Osteocyte (in vitro differentiated cells): Measurements from ENCODE around the gene HNRNPF. TPM values are rescaled to one million over a fixed set of nuclear protein-coding genes. Genes with fewer than 3 reads are reported as not detected.

ENCODE experiments used
- DNase-seq: peaks from one replicate; pipeline ENCODE4 v3.0.0; 2021; ENCODE audit warnings: mixed read lengths; ENCODE audit not compliant: unreplicated experiment; ENCODE audit errors: extremely low spot score
- H3K27ac Mint-ChIP-seq: one replicate; pipeline ENCODE4 v1.8.0; 2021; ENCODE audit warnings: mild to moderate bottlenecking, mixed read lengths; ENCODE audit not compliant: unreplicated experiment
- H3K27me3 Mint-ChIP-seq: one replicate; pipeline ENCODE4 v1.8.0; 2021; ENCODE audit warnings: mixed read lengths; ENCODE audit not compliant: unreplicated experiment
- H3K36me3 Mint-ChIP-seq: one replicate; pipeline ENCODE4 v1.8.0; 2021; ENCODE audit warnings: mixed read lengths; ENCODE audit not compliant: unreplicated experiment
- H3K4me1 Mint-ChIP-seq: one replicate; pipeline ENCODE4 v1.8.0; 2021; ENCODE audit warnings: mixed read lengths; ENCODE audit not compliant: unreplicated experiment
- H3K4me3 Mint-ChIP-seq: one replicate; pipeline ENCODE4 v1.8.0; 2021; ENCODE audit warnings: mild to moderate bottlenecking, moderate library complexity, mixed read lengths; ENCODE audit not compliant: unreplicated experiment
- H3K9me3 Mint-ChIP-seq: one replicate; pipeline ENCODE4 v1.8.0; 2021; ENCODE audit warnings: mixed read lengths; ENCODE audit not compliant: unreplicated experiment
- total RNA-seq: library from RNA; stranded (reverse); gene quantifications from 2 replicates; pipeline ENCODE4 v1.2.1, GENCODE V29; 2021
- TF ChIP-seq, protein P1 (sequence below): fragments of 200-600 bp; sonication (generic); IDR thresholded peaks from 2 replicates; pipeline ENCODE4 v1.5.0; 2021; ENCODE audit warnings: antibody characterized with exemption, mild to moderate bottlenecking, moderate library complexity

HNRNPF gene
- total RNA-seq, 1 donor from 2014 or later: 189 TPM

DNA sequence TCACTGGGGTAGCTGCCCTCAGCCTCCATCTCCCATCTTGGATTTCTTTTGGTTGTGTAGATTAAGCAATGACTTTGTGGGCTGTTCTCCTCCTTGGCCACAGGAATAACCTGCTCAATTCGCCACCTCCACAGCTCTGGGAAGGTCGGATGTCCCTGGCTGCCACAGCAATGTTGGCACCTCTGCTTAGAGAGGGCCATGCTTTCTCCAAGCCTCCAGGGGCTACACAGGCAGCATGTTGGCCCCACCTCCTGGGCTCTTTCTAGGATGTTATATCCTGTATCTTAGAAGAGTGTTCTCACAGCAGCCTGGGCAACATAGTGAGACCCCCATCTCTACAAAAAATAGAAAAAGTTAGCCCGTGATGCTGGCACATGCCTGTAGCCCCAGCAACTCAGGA, 72.9 kb downstream of the HNRNPF start:
- H3K27ac Mint-ChIP-seq: no peak overlapping the region
- H3K27me3 Mint-ChIP-seq: peaks cover 28% of the 10 kb centered on the region
- H3K4me3 Mint-ChIP-seq: no peak overlapping the region
- H3K4me1 Mint-ChIP-seq: peaks cover 2% of the 10 kb centered on the region
- no peak for DNase-seq
- TF ChIP-seq, protein P1, sequence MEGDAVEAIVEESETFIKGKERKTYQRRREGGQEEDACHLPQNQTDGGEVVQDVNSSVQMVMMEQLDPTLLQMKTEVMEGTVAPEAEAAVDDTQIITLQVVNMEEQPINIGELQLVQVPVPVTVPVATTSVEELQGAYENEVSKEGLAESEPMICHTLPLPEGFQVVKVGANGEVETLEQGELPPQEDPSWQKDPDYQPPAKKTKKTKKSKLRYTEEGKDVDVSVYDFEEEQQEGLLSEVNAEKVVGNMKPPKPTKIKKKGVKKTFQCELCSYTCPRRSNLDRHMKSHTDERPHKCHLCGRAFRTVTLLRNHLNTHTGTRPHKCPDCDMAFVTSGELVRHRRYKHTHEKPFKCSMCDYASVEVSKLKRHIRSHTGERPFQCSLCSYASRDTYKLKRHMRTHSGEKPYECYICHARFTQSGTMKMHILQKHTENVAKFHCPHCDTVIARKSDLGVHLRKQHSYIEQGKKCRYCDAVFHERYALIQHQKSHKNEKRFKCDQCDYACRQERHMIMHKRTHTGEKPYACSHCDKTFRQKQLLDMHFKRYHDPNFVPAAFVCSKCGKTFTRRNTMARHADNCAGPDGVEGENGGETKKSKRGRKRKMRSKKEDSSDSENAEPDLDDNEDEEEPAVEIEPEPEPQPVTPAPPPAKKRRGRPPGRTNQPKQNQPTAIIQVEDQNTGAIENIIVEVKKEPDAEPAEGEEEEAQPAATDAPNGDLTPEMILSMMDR: no peak
- H3K36me3 Mint-ChIP-seq: no peaks in the 10 kb centered on the region
- no peaks in the 10 kb centered on the region for H3K9me3 Mint-ChIP-seq

Other genes with a start within 250 kb of the HNRNPF start
- gene RASGEF1A, start 142.1 kb downstream of the HNRNPF start, total RNA-seq: not detected in 2 replicates
- not detected in 2 replicates for gene FXYD4, start 37.5 kb downstream of the HNRNPF start, total RNA-seq
- 3.6 and 6.3 TPM in 2 replicates for gene ZNF487, start 27.9 kb upstream of the HNRNPF start, total RNA-seq
- 3.7 and 4.5 TPM in 2 replicates for gene ZNF239, start 165.4 kb upstream of the HNRNPF start, total RNA-seq
- 1.7 and 2.4 TPM in 2 replicates for gene ZNF485, start 197.3 kb upstream of the HNRNPF start, total RNA-seq
- 48.8 and 49.9 TPM in 2 replicates for gene ZNF32, start 239.7 kb upstream of the HNRNPF start, total RNA-seq